Left hindlimb (tissue), 1 donor: Measurements from ENCODE around the gene ADGRF1.
"Not testable (repeated sequence)": the region's sequence is repeated elsewhere in the genome, so short reads cannot be mapped to it uniquely, and the experiment has no call there.

Experiments used
- DNase-seq: peaks from one replicate; pipeline ENCODE4 v3.0.0-alpha.2; 2018

ADGRF1 gene

DNA sequence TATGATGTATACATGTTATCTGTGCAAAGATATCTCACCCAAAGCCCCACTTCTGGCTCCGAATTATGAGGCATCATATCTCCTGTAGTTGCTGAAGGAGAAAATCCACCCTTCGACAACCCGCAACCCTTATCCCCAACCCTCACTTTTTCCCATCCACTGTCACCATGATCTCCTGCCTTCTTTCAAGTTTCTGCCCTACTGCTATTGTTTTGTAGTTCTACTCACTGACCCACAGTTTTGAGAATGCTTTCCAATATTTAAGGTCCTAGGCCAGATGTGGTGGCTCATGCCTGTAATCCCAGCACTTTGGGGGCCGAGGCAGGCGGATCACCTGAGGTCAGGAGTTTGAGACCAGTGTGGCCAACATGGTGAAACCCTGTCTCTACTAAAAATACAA is 22.2 kb downstream of the ADGRF1 start:
- DNase-seq = no peak

GRCh38 chr6:47016909-47017308 is 25.2 kb downstream of the ADGRF1 start:
- no peak for DNase-seq

GRCh38 chr6:47016261-47016660 is 25.9 kb downstream of the ADGRF1 start:
- no peak for DNase-seq

GRCh38 chr6:47014401-47014800 is 27.7 kb downstream of the ADGRF1 start:
- DNase-seq = no peak

- DNase-seq = no peak
These were observed 32.5 kb downstream of the ADGRF1 start for GRCh38 chr6:47009583-47009982.

DNA sequence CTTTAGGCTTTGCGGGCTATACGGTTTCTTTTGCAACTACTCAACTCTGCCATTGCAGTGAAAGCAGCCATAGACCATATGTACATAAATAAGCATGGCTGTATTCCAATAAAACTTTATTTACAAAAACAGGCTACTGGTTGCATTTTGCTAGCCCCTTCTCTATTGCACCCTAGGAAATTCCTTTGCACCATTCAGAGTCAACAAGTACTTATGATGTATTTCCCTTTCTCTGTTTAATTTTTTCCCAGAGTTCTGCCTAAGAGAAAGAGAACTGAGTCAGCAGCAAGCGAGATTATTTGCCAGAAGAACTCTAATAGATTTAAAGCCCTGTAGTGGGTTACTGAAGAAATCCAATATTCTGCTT is 33.8 kb downstream of the ADGRF1 start:
- no peak for DNase-seq

- DNase-seq = no peak
These were observed 34.3 kb downstream of the ADGRF1 start for GRCh38 chr6:47007657-47008396.

DNA sequence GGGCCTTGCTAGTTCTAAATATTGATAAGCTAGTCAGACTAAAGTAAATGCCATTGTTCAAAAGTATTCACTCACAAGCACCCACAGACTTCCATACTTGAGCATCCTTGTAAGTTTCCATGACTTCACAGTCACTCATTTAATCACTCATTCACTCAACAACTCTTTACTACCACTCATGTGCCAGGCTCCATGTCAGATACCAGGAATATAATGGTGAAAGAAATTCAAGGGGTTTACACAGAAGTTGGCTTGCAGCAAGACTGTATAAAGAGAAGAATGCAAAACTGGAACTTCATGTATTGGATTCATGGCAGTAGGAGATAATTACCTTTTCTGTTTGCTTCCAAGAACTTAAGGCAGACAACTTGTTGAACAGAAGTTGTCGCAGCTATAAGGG is 36.6 kb downstream of the ADGRF1 start:
- no peak for DNase-seq

GRCh38 chr6:47004463-47004862 is 37.7 kb downstream of the ADGRF1 start:
- DNase-seq = no peak

DNA sequence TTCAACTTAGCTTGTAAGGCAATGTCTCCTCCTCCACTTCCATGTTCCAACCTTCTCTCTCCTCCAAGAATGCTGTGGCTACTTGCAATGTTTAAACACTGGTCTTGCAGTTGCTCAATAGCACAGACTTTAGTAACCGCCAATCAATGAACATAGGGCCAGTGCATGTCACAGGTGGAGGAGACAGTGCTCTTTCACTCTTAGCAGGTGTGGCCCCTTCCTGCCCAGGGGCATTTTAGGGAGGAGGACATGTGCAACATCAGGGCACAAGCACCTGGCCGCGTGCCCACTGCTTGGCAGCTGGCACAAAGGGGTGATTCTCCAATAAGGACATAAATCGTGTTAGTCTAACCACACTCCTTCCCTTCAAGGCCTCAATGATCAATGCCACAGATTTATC is 41.3 kb downstream of the ADGRF1 start:
- DNase-seq = no peak

GRCh38 chr6:46998436-46999017 is 43.6 kb downstream of the ADGRF1 start:
- no peak for DNase-seq

- DNase-seq = no peak
These were observed 44.5 kb downstream of the ADGRF1 start for GRCh38 chr6:46997646-46998045.

GRCh38 chr6:46996860-46997641 is 45.1 kb downstream of the ADGRF1 start:
- no peak for DNase-seq

- DNase-seq = no peak
These were observed 47.2 kb downstream of the ADGRF1 start for GRCh38 chr6:46994933-46995332.

- DNase-seq = no peak
These were observed 48.3 kb downstream of the ADGRF1 start for GRCh38 chr6:46993846-46994245.

DNA sequence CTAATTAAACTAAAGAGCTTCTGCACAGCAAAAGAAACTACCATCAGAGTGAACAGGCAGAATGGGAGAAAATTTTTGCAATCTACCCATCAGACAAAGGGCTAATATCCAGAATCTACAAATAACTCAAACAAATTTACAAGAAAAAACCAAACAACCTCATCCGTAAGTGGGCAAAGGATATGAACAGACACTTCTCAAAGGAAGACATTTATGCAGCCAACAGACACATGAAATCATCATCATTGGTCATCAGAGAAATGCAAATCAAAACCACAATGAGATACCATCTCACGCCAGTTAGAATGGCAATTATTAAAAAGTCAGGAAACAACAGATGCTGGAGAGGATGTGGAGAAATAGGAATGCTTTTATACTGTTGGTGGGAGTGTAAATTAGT is 49.7 kb downstream of the ADGRF1 start:
- DNase-seq = not testable (repeated sequence)

DNA sequence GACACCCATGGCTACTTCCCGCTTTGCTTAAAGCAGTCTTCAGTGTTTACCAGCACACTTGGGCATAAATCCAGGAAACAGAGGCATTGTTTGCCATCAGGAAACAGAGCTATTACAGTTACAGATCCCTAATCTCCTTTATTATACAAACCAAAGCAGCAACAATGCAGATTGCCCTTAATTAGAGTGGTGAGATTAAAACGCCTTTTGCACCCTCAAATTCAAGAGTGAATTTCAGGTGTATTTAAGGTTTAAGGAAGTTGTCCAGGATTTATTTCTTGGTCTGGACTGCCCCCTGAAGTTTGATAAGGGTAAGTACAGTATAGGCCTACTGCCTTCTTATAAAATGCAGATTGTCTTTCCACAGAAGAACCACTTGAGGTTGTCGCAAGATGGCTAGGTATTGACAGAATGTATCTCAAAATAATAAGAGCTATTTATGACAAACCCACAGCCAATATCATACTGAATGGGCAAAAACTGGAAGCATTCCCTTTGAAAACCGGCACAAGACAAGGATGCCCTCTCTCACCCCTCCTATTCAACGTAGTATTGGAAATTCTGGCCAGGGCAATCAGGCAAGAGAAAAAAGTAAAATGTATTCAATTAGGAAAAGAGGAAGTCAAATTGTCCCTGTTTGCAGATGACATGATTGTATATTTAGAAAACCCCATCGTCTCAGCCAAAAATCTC is 51.2 kb downstream of the ADGRF1 start:
- not testable (repeated sequence) for DNase-seq

GRCh38 chr6:46990031-46990644 is 52.0 kb downstream of the ADGRF1 start:
- no peak for DNase-seq

DNA sequence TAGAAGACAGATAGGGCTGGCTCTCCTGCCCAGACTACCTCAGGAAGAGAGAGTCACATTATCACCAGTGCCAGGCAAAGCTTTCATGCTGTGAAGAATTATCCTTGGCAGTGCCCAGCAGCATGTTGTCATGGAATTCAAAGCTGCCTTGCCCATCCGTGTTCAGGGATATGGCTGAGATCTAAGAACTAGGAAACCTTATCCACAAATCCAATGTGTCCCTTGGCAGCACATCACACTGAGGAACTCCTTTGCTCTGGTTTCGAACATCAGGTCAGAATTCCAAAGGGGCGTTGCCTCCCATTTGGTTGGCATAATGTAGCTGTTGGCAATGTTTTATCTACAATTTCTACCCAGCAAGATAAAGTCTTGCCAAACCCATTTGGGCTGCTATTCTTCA is 52.7 kb downstream of the ADGRF1 start:
- DNase-seq = no peak

GRCh38 chr6:46985943-46986342 is 56.2 kb downstream of the ADGRF1 start:
- no peak for DNase-seq

GRCh38 chr6:46983007-46983411 is 59.1 kb downstream of the ADGRF1 start:
- no peak for DNase-seq

- no peak for DNase-seq
These were observed 62.9 kb downstream of the ADGRF1 start for GRCh38 chr6:46979206-46979605.

- DNase-seq = no peak
These were observed 67.3 kb downstream of the ADGRF1 start for GRCh38 chr6:46974786-46975185.
